Calu3 (cell line): ENCODE data around the gene CAMKMT. TPM values are rescaled to one million over a fixed set of nuclear protein-coding genes. Genes with fewer than 3 reads are reported as not detected.

Experiments
- BruUV-seq: library from RNA; stranded (reverse); fragments of 400-500 nt; replicated peaks from 2 replicates; lab custom pipeline; 2021; lab: Mats Ljungman, UMichigan
- CTCF ChIA-PET: fragments of 300-600 bp; sonication (Branson Sonifier 250); formaldehyde crosslinking; loops from one replicate; lab custom pipeline; 2022; ENCODE audit warnings: antibody characterized with exemption; lab: Charles Lee
- DNase-seq: peaks from one replicate; pipeline ENCODE4 v3.0.0; 2022
- H3K27ac Mint-ChIP-seq: one replicate; pipeline ENCODE4 v1.8.0; 2022; ENCODE audit warnings: mixed read lengths; ENCODE audit not compliant: unreplicated experiment
- H3K27me3 Mint-ChIP-seq: one replicate; pipeline ENCODE4 v1.8.0; 2022; ENCODE audit warnings: mixed read lengths; ENCODE audit not compliant: unreplicated experiment
- H3K36me3 Mint-ChIP-seq: one replicate; pipeline ENCODE4 v1.8.0; 2022; ENCODE audit warnings: mild to moderate bottlenecking, moderate library complexity, mixed read lengths; ENCODE audit not compliant: insufficient read depth, unreplicated experiment
- H3K4me1 Mint-ChIP-seq: one replicate; pipeline ENCODE4 v1.8.0; 2022; ENCODE audit warnings: mild to moderate bottlenecking, low read depth, mixed read lengths; ENCODE audit not compliant: unreplicated experiment
- H3K4me3 Mint-ChIP-seq: one replicate; pipeline ENCODE4 v1.8.0; 2022; ENCODE audit warnings: mild to moderate bottlenecking, low read depth, moderate library complexity, mixed read lengths; ENCODE audit not compliant: unreplicated experiment
- H3K9me3 Mint-ChIP-seq: one replicate; pipeline ENCODE4 v1.8.0; 2022; ENCODE audit warnings: low read depth, mixed read lengths; ENCODE audit not compliant: unreplicated experiment
- intact Hi-C: fragments of 100-400 bp; cut with micrococcal nuclease; formaldehyde crosslinking; loops from one replicate; pipeline ENCODE4 v1.10.0; 2022; ENCODE audit not compliant: unreplicated experiment
- total RNA-seq: library from RNA; stranded (reverse); gene quantifications from 2 replicates; pipeline ENCODE4 v1.2.3, GENCODE V29; 2022
- TF ChIP-seq, protein P1 (sequence below): fragments of 200-600 bp; IDR thresholded peaks from one replicate; pipeline ENCODE4 v1.8.0; 2022; ENCODE audit warnings: antibody characterized with exemption; ENCODE audit not compliant: unreplicated experiment

The CAMKMT gene
- total RNA-seq, 1 experiment from 2014 or later, result 20.6 TPM

DNA sequence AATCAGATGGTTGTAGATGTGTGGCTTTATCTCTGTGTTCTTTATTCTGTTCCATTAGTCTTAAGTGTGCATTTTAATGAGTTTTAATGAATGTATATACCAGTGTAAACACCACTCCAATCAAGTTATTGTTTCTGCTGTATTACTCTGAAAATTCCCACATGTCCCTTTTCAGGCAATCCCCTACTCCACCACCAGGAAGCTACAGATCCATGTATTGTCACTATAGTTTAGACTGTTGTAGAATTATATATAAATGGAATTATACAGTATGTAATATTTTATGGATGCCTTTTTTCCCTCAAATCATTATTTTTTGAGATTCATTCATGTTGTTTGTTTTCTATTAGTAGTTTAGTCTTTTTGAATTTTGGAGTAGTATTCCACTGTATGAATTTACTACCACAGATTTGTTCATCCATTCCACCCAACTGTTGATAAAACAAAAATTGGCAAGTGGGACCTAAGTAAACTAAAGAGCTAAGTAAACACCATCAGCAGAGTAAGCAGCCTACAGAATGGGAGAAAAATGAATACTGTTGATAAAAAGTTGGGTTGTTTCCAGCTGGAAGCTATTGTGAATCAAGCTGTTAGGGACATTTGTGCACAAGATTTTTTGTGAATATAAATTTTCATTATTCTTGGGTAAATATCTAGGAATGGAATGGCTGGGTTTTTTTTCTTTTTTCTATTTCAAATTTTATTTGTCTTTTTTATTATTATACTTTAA lies 262.0 kb downstream of the CAMKMT start:
- CTCF ChIA-PET, result no interaction called here
- intact Hi-C loops, result no loop called here
- no peak overlapping the region for H3K27ac Mint-ChIP-seq
- peaks cover 2% of the 10 kb centered on the region for H3K9me3 Mint-ChIP-seq
- H3K4me3 Mint-ChIP-seq, result no peak overlapping the region
- no TSS peak for BruUV-seq
- no peaks in the 10 kb centered on the region for H3K27me3 Mint-ChIP-seq
- DNase-seq, result no peak
- H3K4me1 Mint-ChIP-seq, result peaks cover 18% of the 10 kb centered on the region
- no peaks in the 10 kb centered on the region for H3K36me3 Mint-ChIP-seq
- TF ChIP-seq, protein P1, sequence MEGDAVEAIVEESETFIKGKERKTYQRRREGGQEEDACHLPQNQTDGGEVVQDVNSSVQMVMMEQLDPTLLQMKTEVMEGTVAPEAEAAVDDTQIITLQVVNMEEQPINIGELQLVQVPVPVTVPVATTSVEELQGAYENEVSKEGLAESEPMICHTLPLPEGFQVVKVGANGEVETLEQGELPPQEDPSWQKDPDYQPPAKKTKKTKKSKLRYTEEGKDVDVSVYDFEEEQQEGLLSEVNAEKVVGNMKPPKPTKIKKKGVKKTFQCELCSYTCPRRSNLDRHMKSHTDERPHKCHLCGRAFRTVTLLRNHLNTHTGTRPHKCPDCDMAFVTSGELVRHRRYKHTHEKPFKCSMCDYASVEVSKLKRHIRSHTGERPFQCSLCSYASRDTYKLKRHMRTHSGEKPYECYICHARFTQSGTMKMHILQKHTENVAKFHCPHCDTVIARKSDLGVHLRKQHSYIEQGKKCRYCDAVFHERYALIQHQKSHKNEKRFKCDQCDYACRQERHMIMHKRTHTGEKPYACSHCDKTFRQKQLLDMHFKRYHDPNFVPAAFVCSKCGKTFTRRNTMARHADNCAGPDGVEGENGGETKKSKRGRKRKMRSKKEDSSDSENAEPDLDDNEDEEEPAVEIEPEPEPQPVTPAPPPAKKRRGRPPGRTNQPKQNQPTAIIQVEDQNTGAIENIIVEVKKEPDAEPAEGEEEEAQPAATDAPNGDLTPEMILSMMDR, result no peak

DNA sequence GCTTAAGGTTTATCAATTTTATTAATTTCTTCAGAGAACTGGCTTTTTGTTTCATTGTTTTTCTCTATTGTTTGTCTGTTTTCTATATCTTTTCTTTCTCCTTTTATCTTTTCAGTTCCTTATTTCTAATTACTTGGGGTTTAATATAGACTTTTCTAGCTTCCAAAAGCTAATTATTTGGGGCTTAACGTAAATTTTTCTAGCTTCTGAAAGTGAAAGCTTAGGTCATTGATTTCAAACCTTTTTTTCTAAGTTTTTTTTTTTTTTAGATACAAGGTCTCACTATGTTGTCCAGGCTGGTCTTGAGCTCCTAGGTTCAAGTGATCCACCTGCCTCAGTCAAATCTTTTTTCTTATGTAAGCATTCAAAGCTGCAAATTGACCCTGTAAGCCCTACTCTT lies 266.6 kb downstream of the CAMKMT start:
- H3K4me3 Mint-ChIP-seq, result no peak overlapping the region
- H3K27ac Mint-ChIP-seq, result no peak overlapping the region
- peaks cover 2% of the 10 kb centered on the region for H3K9me3 Mint-ChIP-seq
- CTCF ChIA-PET, result interaction anchor here (0.6 kb wide), 1 partner anchor 637 kb away, joined by 5 read pairs; no protein-coding TSS in a partner anchor
- no peak for DNase-seq
- no peaks in the 10 kb centered on the region for H3K27me3 Mint-ChIP-seq
- H3K36me3 Mint-ChIP-seq, result no peaks in the 10 kb centered on the region
- intact Hi-C loops, result no loop called here
- no TSS peak for BruUV-seq
- no peaks in the 10 kb centered on the region for H3K4me1 Mint-ChIP-seq
- TF ChIP-seq, protein P1, result no peak

DNA sequence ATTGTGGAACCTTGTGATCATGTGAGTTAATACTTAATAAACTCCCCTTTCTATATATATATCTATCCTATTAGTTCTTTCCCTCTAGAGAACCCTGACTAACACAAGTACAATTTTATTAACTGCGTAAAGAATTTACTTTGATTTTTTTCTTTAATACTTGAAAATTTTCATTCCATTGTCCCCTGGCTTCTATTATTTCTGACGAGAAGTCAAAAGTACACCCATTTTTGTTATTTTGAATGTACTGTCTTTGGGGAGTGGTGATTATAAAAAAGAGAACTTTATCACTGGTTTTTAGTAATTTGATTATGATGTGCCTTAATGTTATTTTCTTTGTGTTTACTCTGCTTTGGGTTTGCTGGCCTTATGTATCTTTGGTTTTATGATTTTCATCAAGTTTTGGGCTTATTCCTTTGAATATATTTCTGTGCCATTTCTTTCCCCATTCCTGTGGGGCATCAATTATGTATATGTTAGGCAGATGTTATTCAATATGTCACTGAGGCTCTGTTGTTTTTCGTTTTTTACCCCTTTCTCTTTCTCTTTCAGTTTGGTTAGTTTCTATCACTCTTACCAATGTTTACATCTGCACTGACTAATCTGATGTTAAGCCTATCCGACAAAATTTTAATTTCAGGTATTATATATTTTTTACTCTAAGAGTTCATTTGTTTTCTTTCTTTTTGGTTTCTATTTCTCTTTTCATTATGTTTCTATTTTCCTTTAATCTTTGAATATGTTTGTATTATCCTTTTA lies 271.4 kb downstream of the CAMKMT start:
- TF ChIP-seq, protein P1, result no peak
- H3K4me1 Mint-ChIP-seq, result no peaks in the 10 kb centered on the region
- H3K36me3 Mint-ChIP-seq, result no peaks in the 10 kb centered on the region
- no peak for DNase-seq
- no peak overlapping the region for H3K27ac Mint-ChIP-seq
- CTCF ChIA-PET, result no interaction called here
- intact Hi-C loops, result no loop called here
- H3K27me3 Mint-ChIP-seq, result no peaks in the 10 kb centered on the region
- BruUV-seq, result no TSS peak
- H3K4me3 Mint-ChIP-seq, result no peak overlapping the region
- H3K9me3 Mint-ChIP-seq, result peaks cover 10% of the 10 kb centered on the region

DNA sequence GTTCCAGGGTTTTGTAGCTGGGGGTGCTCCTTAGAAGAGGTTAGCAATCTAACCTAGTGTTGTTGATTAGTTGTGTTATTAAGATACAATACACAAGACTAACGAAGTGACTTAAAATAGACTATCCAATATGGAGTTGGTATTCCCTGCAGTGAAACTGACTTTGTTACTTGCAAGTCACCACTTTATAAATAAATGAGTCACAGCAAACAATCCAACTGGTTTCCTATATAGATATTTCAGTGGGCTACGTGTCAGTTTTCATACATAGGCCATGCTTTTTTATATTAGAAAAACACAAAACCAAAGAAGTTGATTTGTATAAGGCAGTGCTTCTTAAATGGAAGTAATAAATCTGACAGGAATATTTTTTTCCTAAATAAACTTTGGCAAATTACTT lies 274.0 kb downstream of the CAMKMT start:
- Mint-ChIP-seq H3K4me1 (no peaks in the 10 kb centered on the region), H3K4me3 (no peak overlapping the region), H3K27me3 (no peaks in the 10 kb centered on the region), H3K27ac (no peak overlapping the region), H3K9me3 (peaks cover 10% of the 10 kb centered on the region), H3K36me3 (no peaks in the 10 kb centered on the region)
- intact Hi-C loops, result no loop called here
- CTCF ChIA-PET, result no interaction called here
- no peak for DNase-seq
- BruUV-seq, result no TSS peak
- TF ChIP-seq, protein P1, result no peak
